Stomach (tissue), 4 donors: ENCODE data around the gene BFAR.

Experiments used
- CTCF ChIP-seq, 7 experiments: fragments of 450-650 bp in 4 of 7; fragments of 200-600 bp in 3 of 7; sonication (generic) in 3 of 7; IDR thresholded peaks; one replicate each; pipeline ENCODE4 v1.5.1; 2016 to 2019; ENCODE audit warnings: antibody characterized with exemption in 7 of 7, control low read depth in 2 of 7, mild to moderate bottlenecking in 1 of 7
- EP300 ChIP-seq: sonication (generic); formaldehyde crosslinking; IDR thresholded peaks from one replicate; pipeline ENCODE4 v1.6.1; 2017; ENCODE audit warnings: antibody characterized with exemption
- POLR2A ChIP-seq, 4 donors: fragments of 450-650 bp; IDR thresholded peaks; one replicate each; pipeline ENCODE4 v1.6.1; 2016; ENCODE audit warnings: antibody characterized with exemption in 4 of 4, control low read depth in 2 of 4, mild to moderate bottlenecking in 1 of 4, moderate library complexity in 1 of 4
- POLR2AphosphoS5 ChIP-seq, 3 donors: sonication (generic); formaldehyde crosslinking; IDR thresholded peaks; one replicate each; pipeline ENCODE4 v1.6.1; 2016; ENCODE audit warnings: antibody characterized with exemption in 3 of 3

GRCh38 chr16:14649816-14650215, 17.1 kb downstream of the BFAR start:
- TF ChIP-seq CTCF (IDR thresholded peaks at IDR 0.05) (no peak), POLR2A (IDR thresholded peaks at IDR 0.05) (no peak), POLR2AphosphoS5 (IDR thresholded peaks at IDR 0.05) (no peak), EP300 (no peak)
